Activated CD4-positive, alpha-beta T cell treated with anti-CD3 and anti-CD28 coated beads, Interleukin-2, amount 50 U/mL, for 16 hours (primary cell): ENCODE data around the gene PLXNB1.
"Not testable (repeated sequence)": the region's sequence is repeated elsewhere in the genome, so short reads cannot be mapped to it uniquely, and the experiment has no call there.

ENCODE experiments used
- DNase-seq: peaks from one replicate; pipeline ENCODE4 v3.0.0-alpha.2; 2020

PLXNB1 gene, protein sequence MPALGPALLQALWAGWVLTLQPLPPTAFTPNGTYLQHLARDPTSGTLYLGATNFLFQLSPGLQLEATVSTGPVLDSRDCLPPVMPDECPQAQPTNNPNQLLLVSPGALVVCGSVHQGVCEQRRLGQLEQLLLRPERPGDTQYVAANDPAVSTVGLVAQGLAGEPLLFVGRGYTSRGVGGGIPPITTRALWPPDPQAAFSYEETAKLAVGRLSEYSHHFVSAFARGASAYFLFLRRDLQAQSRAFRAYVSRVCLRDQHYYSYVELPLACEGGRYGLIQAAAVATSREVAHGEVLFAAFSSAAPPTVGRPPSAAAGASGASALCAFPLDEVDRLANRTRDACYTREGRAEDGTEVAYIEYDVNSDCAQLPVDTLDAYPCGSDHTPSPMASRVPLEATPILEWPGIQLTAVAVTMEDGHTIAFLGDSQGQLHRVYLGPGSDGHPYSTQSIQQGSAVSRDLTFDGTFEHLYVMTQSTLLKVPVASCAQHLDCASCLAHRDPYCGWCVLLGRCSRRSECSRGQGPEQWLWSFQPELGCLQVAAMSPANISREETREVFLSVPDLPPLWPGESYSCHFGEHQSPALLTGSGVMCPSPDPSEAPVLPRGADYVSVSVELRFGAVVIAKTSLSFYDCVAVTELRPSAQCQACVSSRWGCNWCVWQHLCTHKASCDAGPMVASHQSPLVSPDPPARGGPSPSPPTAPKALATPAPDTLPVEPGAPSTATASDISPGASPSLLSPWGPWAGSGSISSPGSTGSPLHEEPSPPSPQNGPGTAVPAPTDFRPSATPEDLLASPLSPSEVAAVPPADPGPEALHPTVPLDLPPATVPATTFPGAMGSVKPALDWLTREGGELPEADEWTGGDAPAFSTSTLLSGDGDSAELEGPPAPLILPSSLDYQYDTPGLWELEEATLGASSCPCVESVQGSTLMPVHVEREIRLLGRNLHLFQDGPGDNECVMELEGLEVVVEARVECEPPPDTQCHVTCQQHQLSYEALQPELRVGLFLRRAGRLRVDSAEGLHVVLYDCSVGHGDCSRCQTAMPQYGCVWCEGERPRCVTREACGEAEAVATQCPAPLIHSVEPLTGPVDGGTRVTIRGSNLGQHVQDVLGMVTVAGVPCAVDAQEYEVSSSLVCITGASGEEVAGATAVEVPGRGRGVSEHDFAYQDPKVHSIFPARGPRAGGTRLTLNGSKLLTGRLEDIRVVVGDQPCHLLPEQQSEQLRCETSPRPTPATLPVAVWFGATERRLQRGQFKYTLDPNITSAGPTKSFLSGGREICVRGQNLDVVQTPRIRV (N-terminal part only)

DNA sequence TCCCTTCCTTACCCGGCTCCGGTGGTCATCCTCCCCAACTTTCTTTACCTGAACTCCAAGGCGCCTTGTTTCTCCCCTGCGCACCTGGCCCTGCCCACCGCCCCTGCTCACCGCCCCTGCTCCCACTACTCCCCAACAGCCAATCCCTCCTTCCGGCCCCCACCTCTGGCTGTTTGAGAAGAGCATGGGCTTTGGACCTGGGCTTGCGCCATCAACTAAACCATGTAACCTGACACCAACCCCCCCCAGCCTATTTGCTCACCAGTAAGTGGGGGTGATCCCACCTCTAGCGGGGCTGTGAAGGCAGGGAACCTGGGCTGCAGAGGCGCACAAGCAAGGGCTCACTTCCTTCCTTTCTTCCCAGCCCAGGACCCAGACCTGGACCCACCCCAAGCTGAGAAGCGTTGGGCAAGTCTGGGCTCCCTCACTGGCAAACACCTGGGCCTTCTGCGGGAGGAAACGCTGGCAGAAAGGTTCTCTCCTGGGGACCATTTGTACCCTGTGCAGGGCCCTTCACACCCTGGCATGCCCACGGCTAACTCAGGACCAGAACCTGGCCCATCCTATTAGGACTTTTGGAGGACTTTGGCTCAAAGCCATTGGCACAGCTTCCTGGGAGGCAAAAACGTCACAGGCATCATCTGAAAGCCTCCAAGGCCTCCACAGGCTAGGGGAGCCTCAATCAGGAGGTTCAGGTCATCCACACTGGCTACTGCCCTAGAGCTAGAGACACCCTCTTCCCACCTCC, at the start of gene PLXNB1:
PLXNB1 (minus strand) TSS at position 127 of the 748 bp plus-strand sequence. CDS start 5,475 bp downstream, outside the sequence.
- DNase-seq = no peak

DNA sequence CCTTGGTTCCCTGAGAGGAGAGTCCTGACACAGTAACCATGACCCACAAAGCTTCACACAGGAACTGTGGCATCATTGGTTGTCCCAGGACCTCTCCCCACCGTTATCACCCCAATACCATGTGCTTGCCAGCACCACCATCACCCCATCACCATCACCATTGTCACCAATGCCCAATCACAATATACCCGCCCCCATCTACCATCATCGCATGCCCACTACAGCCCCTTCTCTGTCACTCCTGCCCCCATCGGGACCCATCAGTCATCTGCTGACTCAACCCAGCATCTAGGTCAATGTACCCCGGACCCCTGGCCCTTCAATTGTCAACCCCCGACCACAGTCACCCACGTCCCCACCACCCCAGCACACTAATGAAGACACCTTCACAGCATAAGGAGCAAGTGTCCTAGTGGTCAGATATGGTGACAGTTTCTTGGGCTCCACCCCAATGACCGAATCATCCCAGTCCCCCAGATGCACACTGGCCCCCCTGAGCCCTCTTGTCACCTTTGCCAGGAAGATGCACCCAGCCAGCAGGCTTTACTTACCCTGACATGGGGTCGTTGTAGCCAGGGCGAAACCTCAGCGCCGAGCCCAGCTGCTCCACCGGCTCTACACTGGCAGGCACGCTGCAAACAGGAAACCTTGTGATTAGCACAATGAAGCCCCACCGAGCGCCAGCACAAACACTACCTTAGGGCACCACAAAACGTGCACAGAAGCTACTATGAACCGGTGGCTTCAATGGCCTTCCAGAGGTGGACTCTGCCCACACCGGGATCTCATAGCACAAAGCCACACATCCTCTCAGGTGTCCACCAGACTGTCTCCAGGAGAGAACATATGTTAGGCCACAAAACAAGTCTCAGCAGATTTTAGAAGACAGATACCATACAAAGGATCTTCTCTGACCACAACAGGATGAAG, 49.0 kb upstream of the PLXNB1 start:
- DNase-seq = peak; percentile 68

DNA sequence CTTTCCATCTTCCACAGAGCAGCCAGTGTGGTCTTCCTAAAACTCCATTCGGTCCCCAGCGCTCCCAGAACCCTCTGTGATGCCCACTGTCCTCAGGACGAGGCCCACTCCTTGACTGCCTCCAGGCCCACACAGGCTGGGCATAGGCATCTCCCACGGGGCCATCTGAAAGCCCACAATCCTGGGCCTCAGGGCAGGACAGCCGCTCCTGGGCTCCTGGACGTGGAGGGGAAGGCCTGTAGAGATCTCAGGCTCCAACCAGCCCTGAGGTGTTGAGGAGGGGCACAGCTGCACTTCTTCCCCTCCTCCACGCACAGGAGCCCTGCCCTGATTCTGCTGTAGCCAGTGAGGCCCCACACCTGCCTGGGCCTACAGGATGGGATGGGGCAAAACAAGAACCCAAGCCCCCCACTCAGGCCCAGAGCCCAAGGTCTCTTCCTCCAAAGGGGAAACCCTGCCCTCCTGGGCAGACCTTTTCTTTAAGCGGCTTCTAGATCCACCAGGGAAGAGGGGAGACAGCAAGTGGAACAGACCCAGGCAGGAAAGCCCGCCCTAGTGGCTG, 48.2 kb upstream of the PLXNB1 start:
- DNase-seq = no peak

DNA sequence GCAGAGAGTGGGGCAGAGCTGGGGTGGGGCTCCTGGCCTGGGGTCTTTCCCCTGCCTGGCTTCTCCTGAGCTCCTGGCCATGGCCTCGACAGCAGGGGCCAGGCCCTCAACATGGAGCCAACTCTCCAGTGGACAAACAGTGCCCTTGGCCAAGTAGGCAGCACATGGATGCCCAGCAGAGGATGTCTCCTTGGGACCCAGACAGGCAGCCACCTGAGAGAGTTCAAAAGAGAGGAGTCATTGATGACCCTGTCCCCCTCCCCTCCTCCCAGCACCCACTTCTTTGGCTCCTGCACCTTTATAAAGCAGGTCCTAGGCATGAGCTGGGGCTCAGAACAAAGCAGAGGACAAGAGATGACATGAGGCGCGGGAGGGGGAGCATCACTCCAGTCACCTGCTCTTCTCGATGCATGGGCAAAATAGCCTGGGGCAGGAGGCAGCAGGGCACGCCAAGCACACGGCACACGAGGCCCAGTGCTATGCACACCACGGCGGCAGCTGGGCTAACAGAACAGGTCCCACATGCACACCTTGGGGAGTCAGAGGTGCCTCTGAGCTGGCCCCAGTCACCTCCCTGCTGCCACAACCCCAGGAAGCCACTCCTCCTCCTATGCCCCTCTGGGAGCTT, 46.7 kb upstream of the PLXNB1 start:
- DNase-seq = no peak

DNA sequence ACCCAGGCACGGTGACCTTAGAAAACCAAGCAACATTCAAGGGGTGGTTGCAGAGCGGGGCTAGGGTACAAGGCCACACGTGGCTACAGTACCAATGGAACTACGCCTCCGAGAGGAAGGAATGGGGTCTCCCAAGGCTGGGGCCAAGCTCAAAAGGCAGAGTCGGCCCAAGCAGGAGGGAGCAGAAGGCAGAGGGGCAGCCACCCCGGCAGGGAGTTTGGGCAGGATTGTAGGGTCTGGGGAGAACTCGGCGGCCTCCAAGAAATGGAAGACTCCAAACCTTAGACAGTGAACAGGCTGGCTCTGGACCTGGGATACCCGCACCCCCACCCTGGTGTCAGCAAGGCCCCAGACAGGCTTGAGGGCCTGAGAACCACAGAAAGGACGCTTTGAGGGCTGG, 45.3 kb upstream of the PLXNB1 start:
- no peak for DNase-seq

DNA sequence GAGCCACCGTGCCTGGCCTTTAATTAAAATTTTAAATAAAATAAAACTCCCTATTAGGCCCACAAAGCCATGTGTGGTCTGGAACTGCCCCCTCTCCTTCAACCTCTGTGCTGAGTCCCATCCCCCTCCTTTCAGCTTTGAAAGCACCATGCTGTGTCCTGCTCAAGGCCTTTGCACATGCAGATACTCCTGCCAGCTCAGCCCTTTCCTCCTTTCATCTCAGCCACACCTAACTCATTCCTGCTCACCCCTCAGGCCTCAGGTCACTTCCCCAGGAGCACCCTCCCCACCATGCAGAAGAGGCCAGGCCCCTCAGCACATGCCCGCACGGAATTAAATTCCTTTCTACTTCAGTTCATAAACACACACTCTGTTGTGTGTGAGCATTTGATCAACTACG, 44.7 kb upstream of the PLXNB1 start:
- DNase-seq = no peak

DNA sequence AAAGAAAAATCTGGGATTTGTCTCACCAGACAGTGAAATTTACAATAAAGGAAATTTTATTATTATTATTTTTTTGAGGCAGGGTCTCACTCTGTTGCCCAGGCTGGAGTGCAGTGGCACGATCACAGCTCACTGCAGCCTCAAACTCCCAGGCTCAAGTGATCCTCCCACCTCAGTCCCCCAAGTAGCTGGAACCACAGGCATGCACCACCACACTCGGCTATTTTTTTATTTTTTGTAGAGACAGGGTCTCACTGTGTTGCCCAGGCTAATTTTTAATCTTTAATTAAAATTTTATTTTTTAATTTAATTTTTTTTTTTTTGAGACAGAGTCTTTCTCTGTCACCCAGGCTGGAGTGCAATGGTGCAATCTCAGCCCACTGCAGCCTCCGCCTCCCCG, 44.1 kb upstream of the PLXNB1 start:
- DNase-seq = not testable (repeated sequence)

DNA sequence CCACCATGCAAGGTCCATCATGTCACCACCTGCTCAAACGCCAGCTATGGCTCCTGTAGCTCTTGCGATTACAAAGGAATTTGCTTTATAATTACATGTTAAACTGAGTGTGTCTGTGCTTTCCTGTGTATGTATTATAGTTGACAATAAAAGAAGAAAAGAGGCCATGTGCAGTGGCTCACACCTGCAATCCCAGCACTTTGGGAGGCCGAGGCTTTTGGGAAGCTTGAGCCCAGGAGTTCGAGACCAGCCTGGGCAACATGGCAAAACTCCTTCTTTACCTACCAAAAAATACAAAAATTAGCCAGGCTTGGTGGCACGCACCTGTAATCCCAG, 43.7 kb upstream of the PLXNB1 start:
- DNase-seq = no peak

DNA sequence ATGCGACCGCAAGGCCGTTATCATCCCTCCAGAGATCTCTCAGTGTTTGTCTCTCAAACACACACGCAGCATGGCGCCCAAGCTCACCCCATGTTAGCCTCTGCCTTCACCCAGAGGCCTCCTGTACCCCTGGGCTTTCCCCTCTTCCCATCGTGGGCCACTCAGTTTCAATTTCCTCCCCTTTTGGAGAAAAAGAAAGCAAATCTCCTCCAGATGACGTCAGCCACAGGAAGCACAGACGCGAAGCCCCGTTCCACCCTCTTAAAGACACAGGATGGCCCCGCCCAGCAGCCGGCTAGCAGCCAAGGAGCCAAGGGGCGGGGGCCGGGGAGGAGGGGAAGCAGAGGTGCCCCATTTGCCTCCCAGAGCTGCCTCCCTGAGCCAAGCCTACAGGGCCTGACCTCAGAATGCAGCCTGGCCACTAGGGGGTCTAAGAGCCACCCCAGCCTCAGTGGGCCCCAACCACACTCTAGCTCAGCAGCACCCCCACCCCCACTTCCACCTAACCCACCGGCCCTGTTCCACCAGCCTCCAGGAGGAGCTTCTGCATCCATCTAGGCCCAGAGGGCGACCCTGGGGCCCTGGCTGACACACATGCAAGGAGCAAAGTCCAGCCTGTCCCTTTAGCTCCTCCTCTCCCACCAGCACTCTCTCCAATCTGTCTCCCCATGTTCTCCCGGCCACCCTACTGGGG, 43.2 kb upstream of the PLXNB1 start:
- peak; percentile 98 for DNase-seq

DNA sequence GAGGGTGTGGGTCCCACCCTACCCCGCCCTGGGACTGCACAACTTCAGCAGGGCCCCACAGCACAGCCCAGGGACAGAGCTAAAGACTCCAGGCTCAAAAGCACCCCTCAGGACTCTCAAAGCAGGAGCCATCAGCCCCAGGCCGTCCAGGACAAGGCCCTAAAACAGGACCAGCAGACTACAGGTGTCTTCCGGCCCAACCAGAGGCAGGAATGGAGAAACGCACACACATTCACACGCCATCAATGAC, 42.7 kb upstream of the PLXNB1 start:
- no peak for DNase-seq

DNA sequence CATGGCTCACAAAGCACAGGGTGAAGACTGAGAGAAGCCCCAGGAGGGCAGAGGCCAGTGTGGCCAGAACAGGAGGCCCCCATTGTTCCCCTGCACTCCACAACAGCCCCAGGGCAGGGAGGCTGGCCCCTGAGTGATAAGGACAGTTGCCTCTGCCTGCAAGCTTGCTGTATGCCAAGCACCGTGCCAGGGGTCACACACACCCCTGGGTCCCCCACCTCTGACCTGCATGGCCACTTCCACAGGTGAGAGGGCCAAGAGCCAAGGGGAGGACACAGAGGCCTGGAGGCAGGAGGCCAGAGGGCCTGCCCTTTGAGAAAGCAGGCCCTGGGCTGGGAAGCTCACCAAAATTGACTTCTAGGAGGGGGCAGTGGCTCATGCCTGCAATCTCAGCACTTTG, 40.4 kb upstream of the PLXNB1 start:
- no peak for DNase-seq

DNA sequence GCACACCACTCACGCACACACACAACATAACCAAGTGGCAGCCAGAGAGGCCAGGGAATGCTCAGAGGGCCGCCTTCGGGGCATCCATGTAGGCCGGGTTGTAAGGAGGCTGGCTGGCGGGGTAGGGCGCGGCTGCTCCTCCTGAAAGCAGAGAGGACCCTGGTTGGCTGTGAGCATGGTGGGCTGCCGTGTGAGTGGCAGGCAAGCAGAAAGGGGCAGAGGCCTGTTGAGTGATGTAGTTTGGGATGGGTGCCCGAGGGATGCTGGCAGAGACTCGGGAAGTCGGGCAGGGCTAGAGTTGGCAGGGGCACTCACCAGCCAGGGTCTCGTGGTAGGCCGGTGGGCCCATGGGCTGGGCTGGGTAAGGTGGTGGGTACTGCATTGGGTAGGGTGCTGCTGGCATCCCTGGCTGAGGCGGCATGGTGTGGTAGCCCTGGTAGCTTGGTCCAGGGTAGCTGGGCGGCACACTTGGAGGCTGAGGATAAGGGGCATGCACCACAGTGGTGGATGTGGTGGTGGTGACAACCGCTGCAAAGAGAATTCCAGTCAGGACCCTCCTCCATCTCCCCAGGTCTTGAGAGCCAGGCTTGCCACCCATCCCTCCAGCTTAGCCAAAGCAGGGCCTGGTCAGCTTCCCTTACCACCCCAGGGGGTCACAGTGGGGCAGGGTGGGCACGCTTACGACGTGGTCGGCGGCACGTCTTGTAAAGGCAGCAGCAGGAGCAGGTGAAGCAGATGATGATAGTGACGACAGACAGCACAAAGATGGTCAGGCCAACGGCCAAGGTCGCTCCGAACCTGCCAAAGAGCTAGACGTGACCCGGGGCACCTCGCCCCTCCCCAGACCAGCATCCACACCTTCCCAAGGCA, 39.4 kb upstream of the PLXNB1 start:
- no peak for DNase-seq

DNA sequence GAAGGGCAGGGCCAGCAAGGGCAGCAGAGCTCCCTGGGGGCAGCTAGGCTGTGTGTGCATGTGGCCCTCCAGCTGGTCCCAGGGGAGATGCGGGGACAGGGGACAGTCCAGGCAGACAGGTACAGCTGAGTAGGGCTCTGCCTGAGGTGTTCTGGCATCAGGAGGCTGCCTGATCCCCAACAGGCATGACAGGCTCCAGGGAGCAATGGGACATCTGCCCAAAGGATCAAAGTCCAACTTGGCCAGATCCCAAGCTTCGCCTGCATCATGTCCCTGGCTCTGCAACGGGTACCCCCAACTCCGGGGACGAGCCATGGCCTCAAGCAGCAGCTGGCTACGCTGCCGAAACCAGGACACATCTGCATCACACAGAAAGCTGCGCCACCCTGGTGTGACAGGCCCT, 38.4 kb upstream of the PLXNB1 start:
- DNase-seq = no peak

DNA sequence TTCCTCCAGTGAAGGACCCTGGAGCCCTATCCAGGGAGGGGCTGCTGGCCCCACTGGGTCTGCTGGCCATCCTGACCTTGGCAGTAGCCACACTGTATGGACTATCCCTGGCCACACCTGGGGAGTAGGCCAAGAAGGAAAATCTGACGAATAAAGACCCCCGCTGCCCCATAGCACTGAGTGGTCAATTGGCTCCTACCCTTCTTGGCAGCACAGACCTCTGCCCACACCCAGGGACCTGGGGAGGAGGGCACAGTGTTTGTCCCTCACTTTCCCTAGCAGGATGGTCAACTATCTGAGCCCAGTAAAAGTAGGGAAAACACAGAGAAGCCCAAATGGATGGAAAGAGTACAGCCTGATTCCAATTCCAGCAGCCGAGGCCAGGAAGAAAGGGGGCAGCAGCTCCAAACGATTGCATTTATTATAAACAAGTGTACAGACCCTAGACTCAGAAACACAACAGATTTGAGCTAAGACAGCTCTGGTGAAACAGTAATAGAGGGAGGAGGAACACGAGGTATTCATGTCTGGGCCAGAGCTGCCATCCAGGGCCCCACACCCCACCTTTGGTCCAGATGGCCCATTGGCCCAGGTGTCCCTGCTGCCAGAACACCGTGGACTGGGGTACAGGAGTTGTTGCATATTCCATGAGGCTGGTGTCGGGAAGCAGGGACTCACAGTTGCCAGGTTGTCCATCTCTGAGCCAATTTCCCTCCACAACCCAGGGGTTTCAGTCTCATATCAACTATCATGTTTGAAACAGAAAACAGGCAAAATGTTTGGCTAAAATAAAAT, 37.8 kb upstream of the PLXNB1 start:
- DNase-seq = no peak

DNA sequence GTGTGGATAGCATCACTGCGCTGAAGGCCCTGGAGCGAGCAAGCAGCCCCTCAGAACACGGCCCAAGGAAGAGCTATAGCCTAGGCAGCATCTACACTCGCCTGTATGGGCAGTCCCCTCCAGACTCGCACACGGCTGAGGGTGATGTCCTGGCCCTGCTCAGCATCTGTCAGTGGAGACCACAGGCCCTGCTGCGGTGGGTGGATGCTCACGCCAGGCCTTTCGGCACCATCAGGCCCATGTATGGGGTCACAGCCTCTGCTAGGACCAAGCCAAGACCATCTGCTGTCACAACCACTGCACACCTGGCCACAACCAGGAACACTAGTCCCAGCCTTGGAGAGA, 37.2 kb upstream of the PLXNB1 start:
- DNase-seq = no peak

DNA sequence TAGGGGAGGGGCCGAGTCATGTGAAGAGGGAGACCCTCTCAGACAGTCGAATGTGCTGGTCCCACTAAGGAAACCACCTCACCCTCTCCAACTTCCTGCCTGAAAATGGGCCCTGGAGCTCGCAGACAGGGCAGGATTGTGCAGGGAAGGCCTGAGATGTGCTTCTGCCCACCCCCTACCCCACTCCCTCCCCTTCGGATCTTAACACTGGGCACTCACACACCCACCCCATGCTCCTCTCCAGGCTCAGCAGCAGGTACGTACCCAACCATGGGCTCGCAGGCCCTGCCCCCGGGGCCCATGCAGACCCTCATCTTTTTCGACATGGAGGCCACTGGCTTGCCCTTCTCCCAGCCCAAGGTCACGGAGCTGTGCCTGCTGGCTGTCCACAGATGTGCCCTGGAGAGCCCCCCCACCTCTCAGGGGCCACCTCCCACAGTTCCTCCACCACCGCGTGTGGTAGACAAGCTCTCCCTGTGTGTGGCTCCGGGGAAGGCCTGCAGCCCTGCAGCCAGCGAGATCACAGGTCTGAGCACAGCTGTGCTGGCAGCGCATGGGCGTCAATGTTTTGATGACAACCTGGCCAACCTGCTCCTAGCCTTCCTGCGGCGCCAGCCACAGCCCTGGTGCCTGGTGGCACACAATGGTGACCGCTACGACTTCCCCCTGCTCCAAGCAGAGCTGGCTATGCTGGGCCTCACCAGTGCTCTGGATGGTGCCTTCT, 36.7 kb upstream of the PLXNB1 start:
- peak; percentile 41 for DNase-seq

DNA sequence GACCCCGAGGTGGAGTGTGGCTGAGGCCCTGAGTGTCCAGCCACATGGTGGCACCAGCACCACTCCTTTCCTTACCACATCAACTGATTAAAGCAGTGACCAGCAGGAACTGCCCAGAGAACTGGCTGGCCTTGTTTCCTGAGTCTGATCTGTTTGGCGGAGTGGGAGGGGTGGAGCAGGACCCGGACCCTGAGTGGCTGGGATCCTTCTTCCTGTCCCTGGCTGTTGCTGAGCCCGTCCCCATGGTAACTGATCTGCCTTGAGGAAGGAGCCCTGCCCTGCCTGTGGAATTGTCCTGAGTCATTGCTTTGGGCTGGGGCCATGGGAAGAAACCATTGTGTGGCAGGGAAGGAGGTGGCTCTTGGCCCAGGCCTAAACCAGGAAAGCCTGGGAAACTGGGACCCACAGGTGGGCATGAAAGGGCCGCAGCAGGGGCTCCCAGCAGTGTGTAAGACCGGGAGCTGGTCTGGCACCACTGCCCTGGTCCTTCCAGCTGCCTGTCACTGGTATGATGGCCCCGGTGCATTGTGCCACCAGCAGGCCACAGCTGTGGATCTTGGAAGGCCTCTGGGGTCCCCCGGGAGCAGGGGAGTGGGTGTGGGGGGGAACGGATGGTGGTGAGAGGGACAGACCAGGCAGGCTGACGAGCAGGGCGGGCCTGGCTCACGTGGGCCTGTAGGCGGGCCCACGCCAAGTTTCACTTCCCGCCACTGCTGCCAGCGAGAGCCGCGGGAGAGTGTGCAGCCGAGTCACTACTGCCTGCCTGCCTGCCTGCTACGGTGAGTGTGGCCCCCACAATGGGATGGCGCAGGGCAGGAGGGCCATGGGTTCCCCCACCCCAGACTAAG, 35.9 kb upstream of the PLXNB1 start:
- peak; percentile 89 for DNase-seq
